KMS-11 (cell line): ENCODE data around the gene CMSS1.
A peak's percentile ranks its signal among the peaks of the same experiment; 100 is the strongest.

Experiments
- H2AFZ ChIP-seq: fragments of 200-600 bp; sonication (generic); 2 replicates; pipeline ENCODE4 v1.6.1; 2016; ENCODE audit warnings: antibody characterized with exemption, mixed run types, low read depth
- H3K27ac ChIP-seq: fragments of 200-600 bp; sonication (generic); 2 replicates; pipeline ENCODE4 v1.6.1; 2016; ENCODE audit warnings: mild to moderate bottlenecking, mixed run types
- H3K27me3 ChIP-seq: fragments of 200-600 bp; sonication (generic); 2 replicates; pipeline ENCODE4 v1.6.1; 2017; ENCODE audit warnings: mild to moderate bottlenecking, low read depth, mixed run types, moderate library complexity; ENCODE audit not compliant: insufficient read depth
- H3K36me3 ChIP-seq: fragments of 200-600 bp; sonication (generic); 2 replicates; pipeline ENCODE4 v1.6.1; 2017; ENCODE audit warnings: mild to moderate bottlenecking, mixed run types; ENCODE audit not compliant: insufficient read depth
- H3K4me1 ChIP-seq: fragments of 200-600 bp; sonication (generic); 2 replicates; pipeline ENCODE4 v1.6.1; 2016; ENCODE audit warnings: mild to moderate bottlenecking, low read depth, mixed run types; ENCODE audit not compliant: poor library complexity, severe bottlenecking
- H3K4me2 ChIP-seq: fragments of 200-600 bp; sonication (generic); 2 replicates; pipeline ENCODE4 v1.7.0; 2016; ENCODE audit warnings: mild to moderate bottlenecking, mixed run types
- H3K4me3 ChIP-seq: fragments of 200-600 bp; sonication (generic); IDR thresholded peaks from 2 replicates; pipeline ENCODE4 v1.6.1; 2017; ENCODE audit warnings: low read depth, low read length, mixed read lengths; ENCODE audit not compliant: insufficient read depth
- H3K79me2 ChIP-seq: fragments of 200-600 bp; sonication (generic); 2 replicates; pipeline ENCODE4 v1.6.1; 2016; ENCODE audit warnings: low read depth, mixed run types; ENCODE audit not compliant: insufficient read depth
- H3K9ac ChIP-seq: fragments of 200-600 bp; sonication (generic); 2 replicates; pipeline ENCODE4 v1.6.1; 2016; ENCODE audit warnings: mild to moderate bottlenecking, mixed run types
- H4K20me1 ChIP-seq: fragments of 200-600 bp; sonication (generic); 2 replicates; pipeline ENCODE4 v1.6.1; 2016; ENCODE audit warnings: mild to moderate bottlenecking, mixed run types; ENCODE audit not compliant: insufficient read depth
- TF ChIP-seq, protein P1 (sequence below): fragments of 200-600 bp; sonication (generic); conservative IDR thresholded peaks from 2 replicates; pipeline ENCODE4 v1.6.1; 2017; ENCODE audit warnings: low read depth, mild to moderate bottlenecking, antibody characterized with exemption, low read length, moderate library complexity, mixed read lengths

Gene CMSS1

DNA sequence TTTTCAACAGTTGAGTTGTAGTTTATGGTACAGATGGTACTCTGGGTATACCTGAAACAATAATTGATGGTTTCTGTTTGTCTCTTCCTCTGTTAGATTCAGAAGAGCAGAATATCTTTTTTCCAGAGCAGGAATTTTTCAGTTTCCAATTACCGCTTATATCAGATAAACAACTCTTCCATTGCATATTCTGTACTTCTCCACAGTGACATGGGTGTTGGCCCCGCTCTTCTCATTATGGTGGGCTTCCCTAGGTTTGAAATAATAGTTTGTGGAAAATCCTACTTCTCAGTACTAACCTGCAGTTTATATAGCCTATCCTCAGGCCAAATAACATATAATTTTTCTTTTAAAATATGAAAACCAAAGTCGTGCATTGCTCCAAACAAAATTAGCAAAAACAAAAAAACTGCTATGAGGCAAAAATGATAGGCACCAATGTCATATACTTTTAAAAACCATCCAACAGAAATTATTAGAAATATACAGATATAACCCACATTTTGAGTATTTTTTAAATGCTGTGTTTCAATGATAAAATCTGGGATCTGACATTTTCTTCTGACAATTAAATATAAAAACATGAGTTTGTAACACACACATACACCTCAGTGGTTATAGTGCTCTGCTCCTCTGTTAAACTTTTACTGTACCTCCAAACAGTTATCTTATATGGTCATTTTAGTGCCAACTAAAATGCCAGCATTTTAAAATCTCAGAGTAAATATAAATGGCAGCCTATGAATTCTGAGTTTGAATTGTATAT is 56.8 kb downstream of the CMSS1 start:
- no peak overlapping the region for H3K4me3 ChIP-seq
- H3K27ac ChIP-seq, result peak overlapping the region; percentile 80
- H3K4me2 ChIP-seq, result peak overlapping the region; percentile 76
- no peaks in the 10 kb centered on the region for H3K36me3 ChIP-seq
- no peaks in the 10 kb centered on the region for H4K20me1 ChIP-seq
- no peaks in the 10 kb centered on the region for H3K27me3 ChIP-seq
- H2AFZ ChIP-seq, result no peak overlapping the region
- peaks cover 40% of the 10 kb centered on the region for H3K79me2 ChIP-seq
- H3K4me1 ChIP-seq, result peaks cover 87% of the 10 kb centered on the region
- TF ChIP-seq, protein P1, sequence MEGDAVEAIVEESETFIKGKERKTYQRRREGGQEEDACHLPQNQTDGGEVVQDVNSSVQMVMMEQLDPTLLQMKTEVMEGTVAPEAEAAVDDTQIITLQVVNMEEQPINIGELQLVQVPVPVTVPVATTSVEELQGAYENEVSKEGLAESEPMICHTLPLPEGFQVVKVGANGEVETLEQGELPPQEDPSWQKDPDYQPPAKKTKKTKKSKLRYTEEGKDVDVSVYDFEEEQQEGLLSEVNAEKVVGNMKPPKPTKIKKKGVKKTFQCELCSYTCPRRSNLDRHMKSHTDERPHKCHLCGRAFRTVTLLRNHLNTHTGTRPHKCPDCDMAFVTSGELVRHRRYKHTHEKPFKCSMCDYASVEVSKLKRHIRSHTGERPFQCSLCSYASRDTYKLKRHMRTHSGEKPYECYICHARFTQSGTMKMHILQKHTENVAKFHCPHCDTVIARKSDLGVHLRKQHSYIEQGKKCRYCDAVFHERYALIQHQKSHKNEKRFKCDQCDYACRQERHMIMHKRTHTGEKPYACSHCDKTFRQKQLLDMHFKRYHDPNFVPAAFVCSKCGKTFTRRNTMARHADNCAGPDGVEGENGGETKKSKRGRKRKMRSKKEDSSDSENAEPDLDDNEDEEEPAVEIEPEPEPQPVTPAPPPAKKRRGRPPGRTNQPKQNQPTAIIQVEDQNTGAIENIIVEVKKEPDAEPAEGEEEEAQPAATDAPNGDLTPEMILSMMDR, result no peak
- no peak overlapping the region for H3K9ac ChIP-seq

DNA sequence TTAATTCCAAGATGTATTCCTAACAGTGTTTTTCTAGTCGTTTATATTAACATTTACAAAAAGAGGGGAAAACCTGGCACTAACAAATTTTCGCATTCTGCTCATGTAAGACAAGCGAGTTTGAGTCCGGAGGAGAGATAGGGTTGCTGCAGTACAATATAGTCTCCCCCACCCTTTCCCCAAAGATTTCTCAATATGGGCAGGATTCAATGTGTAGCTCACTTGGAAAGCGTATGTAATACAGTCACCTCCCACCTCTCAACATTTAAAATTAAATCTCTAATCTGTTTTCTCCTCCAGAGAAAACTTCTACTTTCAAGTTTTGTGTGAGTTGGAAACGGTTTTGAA is 57.9 kb downstream of the CMSS1 start:
- Histone ChIP-seq H3K36me3 (no peaks in the 10 kb centered on the region), H3K79me2 (peaks cover 30% of the 10 kb centered on the region), H3K4me2 (no peak overlapping the region), H3K27ac (no peak overlapping the region), H2AFZ (no peak overlapping the region), H3K27me3 (no peaks in the 10 kb centered on the region), H3K4me1 (peaks cover 76% of the 10 kb centered on the region), H3K9ac (no peak overlapping the region), H4K20me1 (no peaks in the 10 kb centered on the region), H3K4me3 (no peak overlapping the region)
- TF ChIP-seq, protein P1, result no peak

DNA sequence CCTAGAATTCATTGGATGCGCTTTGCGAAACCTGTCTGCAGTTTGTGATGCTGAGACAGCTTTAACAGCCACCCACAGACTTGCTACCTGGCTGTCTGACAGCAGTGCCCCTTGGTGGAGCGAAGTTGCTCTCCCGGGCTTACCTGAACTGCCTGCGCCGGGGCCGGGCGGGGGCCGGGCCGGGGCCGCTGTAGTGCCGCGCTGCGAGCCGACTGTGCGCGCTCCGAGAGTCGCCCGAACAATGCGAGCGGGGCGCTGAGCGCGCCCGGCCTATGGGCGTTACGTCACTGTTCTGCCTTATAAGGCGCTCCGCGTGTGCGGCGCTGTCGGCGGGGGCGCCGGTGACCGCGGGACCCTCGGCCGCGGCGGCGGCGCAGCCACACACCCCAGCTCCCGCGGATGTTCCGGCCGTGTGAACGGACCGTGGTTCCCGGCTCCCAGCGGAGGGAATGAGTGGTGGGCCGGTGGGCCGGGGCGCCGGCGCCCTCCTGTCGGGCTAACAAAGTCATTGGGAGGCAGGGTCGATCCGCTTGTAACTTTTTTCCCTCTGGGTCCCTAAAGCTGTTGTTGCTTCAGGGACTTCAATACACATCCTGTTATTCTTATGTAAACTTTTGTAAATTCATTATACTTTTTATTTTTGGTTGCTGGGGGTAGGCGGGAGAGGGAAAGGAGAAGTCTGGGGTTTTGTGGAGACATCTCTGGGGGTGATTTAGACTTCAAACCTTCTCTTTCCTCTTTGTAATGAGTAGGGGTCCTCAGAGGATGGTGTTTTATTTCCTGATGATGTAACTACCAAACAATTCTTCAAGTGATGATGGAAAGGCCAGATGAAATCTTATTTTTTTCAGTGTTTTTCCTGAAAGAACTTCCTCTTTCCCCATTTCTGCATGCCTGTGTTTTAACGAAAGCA is 58.5 kb downstream of the CMSS1 start:
- H3K27ac ChIP-seq, result no peak overlapping the region
- H3K36me3 ChIP-seq, result no peaks in the 10 kb centered on the region
- H3K79me2 ChIP-seq, result peaks cover 24% of the 10 kb centered on the region
- H3K27me3 ChIP-seq, result no peaks in the 10 kb centered on the region
- peaks cover 70% of the 10 kb centered on the region for H3K4me1 ChIP-seq
- no peak overlapping the region for H3K4me2 ChIP-seq
- no peak overlapping the region for H3K9ac ChIP-seq
- H2AFZ ChIP-seq, result no peak overlapping the region
- H4K20me1 ChIP-seq, result no peaks in the 10 kb centered on the region
- no peak overlapping the region for H3K4me3 ChIP-seq
- TF ChIP-seq, protein P1, result no peak

DNA sequence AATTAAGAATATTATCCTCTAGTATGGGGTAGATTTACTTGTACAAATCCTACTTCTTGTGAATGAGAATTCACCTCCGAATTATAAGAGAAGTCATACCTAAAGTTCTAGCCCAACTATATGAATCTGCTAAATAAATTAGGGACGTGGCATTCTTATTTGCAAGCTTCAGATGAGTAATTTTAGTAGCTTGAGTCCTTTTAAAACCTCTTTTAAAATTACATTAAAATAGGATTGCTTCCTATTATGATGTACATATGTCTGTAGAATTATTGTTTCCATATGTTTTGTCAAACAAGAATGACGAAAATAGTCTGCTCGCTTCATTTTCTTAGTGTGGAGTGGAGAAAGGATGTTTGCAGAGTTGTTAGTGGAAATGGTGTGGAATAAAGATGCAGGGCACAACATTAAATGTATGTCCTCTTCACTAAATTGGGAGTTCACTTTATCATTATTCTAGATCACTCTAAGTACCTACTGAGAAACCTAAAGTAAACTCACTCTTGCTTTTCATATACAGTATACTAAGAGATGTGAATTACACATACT is 59.4 kb downstream of the CMSS1 start:
- Histone ChIP-seq H3K4me2 (peak overlapping the region; percentile 29; the same call in 1 of the 2 replicates), H3K27ac (no peak overlapping the region), H3K9ac (no peak overlapping the region), H4K20me1 (no peaks in the 10 kb centered on the region), H2AFZ (no peak overlapping the region), H3K36me3 (no peaks in the 10 kb centered on the region), H3K79me2 (peaks cover 21% of the 10 kb centered on the region; the same call in 1 of the 2 replicates), H3K4me1 (peaks cover 61% of the 10 kb centered on the region), H3K27me3 (no peaks in the 10 kb centered on the region), H3K4me3 (no peak overlapping the region)
- TF ChIP-seq, protein P1, result no peak
